ENCODE results near the gene SPEG. TPM values are rescaled to one million over a fixed set of nuclear protein-coding genes. Genes with fewer than 3 reads are reported as not detected.

The SPEG gene
- total RNA-seq, 1 experiment from 2014 or later, result 56.6 TPM

DNA sequence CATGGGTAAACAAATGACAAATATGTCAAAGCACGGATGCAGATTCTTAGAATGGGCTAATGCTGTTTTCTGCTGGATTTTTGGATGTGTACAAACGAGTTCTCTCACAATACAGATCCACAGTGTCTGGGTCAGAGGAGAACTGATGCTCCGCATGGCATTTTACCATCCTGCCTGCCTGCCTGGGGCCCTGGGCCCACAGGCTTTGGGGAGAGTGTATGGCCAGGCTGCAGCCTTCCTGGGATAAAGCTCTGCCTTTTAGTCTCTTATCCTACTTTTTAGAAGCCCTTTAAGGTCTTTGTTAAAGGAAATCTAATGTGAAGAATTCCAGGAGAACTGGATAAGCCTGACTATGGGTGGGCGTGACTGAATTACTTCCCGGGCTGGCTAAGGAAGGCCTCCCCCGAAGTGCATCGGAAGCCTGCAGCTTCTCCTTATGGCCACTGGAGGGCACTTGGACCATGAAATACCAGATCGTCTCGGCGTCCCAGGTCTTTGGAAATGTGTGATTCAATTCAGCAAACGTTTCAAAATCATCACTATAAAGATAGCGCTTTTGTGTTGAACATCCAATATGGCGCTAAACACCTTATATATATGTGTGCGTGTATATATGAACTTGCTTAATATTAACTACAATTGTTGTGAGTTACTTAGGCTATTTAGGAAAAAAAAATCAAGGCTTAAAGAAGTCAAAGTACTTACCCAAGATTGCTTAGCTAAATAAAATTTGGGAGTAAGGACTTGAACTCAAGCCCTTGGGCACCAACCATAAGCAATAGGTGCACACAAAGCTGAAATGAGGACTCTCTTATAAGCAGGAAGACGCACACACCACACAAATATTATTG, 31.8 kb upstream of the SPEG start:
- peak; percentile 79 for DNase-seq (ENCODE audit: low read depth, low spot score)
- Histone ChIP-seq H3K4me3 (replicated peaks in 1 of 2; ENCODE audit: low read depth in 1 of 2, low read length in 2 of 2) (no peak overlapping the region), H3K79me2 (ENCODE audit: insufficient read depth, low read length) (no peaks in the 10 kb centered on the region), H4K20me1 (ENCODE audit: insufficient read depth) (no peaks in the 10 kb centered on the region), H3K27ac (ENCODE audit: low read depth, low read length) (no peak overlapping the region; the same call in 1 of the 2 replicates), H3K4me2 (ENCODE audit: low read length) (peak overlapping the region; percentile 44), H3K9me3 (ENCODE audit: control insufficient read depth in 1 of 2, insufficient read depth in 1 of 2, low read depth in 1 of 2, low read length in 2 of 2) (no peaks in the 10 kb centered on the region), H3K9me2 (ENCODE audit: insufficient read depth) (no peaks in the 10 kb centered on the region), H3K9ac (ENCODE audit: low read length) (no peak overlapping the region), H2AFZ (ENCODE audit: low read depth, low read length, poor library complexity, severe bottlenecking) (peak overlapping the region; percentile 95), H3K27me3 (ENCODE audit: insufficient read depth, low read length) (no peaks in the 10 kb centered on the region), H3K4me1 (ENCODE audit: control insufficient read depth in 1 of 2, insufficient read depth in 2 of 2, low read length in 2 of 2) (peaks cover 18 to 55% of the 10 kb centered on the region in 2 experiments), H3K36me3 (ENCODE audit: control insufficient read depth in 1 of 2, insufficient read depth in 2 of 2, low read length in 2 of 2) (no peaks in the 10 kb centered on the region)
- ChIA-PET RAD21 (ENCODE audit: low non-redundant PET in 1 of 2, low total read pairs in 2 of 2, uncharacterized antibody in 2 of 2, unreplicated experiment in 2 of 2) (interaction anchor here (1.3 to 1.9 kb wide), 3 partner anchors 118 to 127 kb away, joined by 8 to 20 read pairs (median 17); no protein-coding TSS in a partner anchor), CTCF (interaction anchor here (0.6 to 4.7 kb wide), 15 partner anchors 11 to 129 kb away, joined by 3 to 109 read pairs (median 4); partner anchors contain the start of genes DNPEP and GMPPA), POLR2A (interaction anchor here (1.0 to 1.6 kb wide), 3 partner anchors 13 to 31 kb away, joined by 3 to 4 read pairs (median 4); partner anchors contain the start of gene DNPEP)
- TF ChIP-seq RAD21 (IDR thresholded peaks at IDR 0.05; ENCODE audit: low read depth) (peak; percentile 98), ZFX (IDR thresholded peaks at IDR 0.05) (peak; percentile 12; the same call in 1 of the 2 replicates), POLR2A (IDR thresholded peaks at IDR 0.05; ENCODE audit: borderline replicate concordance, extremely low read depth, insufficient read depth, insufficient read length) (no peak), YY1 (IDR thresholded peaks at IDR 0.05; ENCODE audit: extremely low read depth, insufficient replicate concordance, low read depth, low read length) (peak; percentile 52)
- TF ChIP-seq, protein P1, sequence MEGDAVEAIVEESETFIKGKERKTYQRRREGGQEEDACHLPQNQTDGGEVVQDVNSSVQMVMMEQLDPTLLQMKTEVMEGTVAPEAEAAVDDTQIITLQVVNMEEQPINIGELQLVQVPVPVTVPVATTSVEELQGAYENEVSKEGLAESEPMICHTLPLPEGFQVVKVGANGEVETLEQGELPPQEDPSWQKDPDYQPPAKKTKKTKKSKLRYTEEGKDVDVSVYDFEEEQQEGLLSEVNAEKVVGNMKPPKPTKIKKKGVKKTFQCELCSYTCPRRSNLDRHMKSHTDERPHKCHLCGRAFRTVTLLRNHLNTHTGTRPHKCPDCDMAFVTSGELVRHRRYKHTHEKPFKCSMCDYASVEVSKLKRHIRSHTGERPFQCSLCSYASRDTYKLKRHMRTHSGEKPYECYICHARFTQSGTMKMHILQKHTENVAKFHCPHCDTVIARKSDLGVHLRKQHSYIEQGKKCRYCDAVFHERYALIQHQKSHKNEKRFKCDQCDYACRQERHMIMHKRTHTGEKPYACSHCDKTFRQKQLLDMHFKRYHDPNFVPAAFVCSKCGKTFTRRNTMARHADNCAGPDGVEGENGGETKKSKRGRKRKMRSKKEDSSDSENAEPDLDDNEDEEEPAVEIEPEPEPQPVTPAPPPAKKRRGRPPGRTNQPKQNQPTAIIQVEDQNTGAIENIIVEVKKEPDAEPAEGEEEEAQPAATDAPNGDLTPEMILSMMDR (IDR thresholded peaks at IDR 0.05 in 2 of 3, conservative IDR thresholded peaks at IDR 0.05 in 1 of 3; ENCODE audit: borderline replicate concordance in 1 of 3, insufficient read depth in 1 of 3, low read depth in 2 of 3, low read length in 2 of 3), result peak; percentile 91 to 98 (median 94)
- TF ChIP-seq, protein P2, sequence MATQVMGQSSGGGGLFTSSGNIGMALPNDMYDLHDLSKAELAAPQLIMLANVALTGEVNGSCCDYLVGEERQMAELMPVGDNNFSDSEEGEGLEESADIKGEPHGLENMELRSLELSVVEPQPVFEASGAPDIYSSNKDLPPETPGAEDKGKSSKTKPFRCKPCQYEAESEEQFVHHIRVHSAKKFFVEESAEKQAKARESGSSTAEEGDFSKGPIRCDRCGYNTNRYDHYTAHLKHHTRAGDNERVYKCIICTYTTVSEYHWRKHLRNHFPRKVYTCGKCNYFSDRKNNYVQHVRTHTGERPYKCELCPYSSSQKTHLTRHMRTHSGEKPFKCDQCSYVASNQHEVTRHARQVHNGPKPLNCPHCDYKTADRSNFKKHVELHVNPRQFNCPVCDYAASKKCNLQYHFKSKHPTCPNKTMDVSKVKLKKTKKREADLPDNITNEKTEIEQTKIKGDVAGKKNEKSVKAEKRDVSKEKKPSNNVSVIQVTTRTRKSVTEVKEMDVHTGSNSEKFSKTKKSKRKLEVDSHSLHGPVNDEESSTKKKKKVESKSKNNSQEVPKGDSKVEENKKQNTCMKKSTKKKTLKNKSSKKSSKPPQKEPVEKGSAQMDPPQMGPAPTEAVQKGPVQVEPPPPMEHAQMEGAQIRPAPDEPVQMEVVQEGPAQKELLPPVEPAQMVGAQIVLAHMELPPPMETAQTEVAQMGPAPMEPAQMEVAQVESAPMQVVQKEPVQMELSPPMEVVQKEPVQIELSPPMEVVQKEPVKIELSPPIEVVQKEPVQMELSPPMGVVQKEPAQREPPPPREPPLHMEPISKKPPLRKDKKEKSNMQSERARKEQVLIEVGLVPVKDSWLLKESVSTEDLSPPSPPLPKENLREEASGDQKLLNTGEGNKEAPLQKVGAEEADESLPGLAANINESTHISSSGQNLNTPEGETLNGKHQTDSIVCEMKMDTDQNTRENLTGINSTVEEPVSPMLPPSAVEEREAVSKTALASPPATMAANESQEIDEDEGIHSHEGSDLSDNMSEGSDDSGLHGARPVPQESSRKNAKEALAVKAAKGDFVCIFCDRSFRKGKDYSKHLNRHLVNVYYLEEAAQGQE (IDR thresholded peaks at IDR 0.05; ENCODE audit: low read depth), result no peak
- intact Hi-C loops (cut with micrococcal nuclease), result loop anchor here (1.0 to 10.0 kb wide), 4 partner anchors 32 to 242 kb away; partner anchors contain the start of gene SPEG
- peak; percentile 91 for ATAC-seq
- no TSS peak for BruUV-seq (replicated peaks)
